Fibroblast of lung (primary cell): ENCODE results near the gene CKAP4. TPM values are rescaled to one million over a fixed set of nuclear protein-coding genes. Genes with fewer than 3 reads are reported as not detected.

Experiments used
- DNase-seq, 2 donors: peaks; one replicate each; pipeline versions ENCODE4 v3.0.0 to v3.0.0-alpha.2; 2010; ENCODE audit warnings: low read depth in 2 of 2
- H2AFZ ChIP-seq: 2 replicates; pipeline ENCODE4 v1.5.1; 2012; ENCODE audit warnings: low read length, control low read depth, inconsistent platforms
- H3K27ac ChIP-seq: 2 replicates; pipeline ENCODE4 v1.5.1; 2011; ENCODE audit warnings: low read length, control low read depth; ENCODE audit not compliant: insufficient read depth
- H3K27me3 ChIP-seq: 2 replicates; pipeline ENCODE4 v1.5.1; 2011; ENCODE audit warnings: mild to moderate bottlenecking, low read length; ENCODE audit not compliant: control insufficient read depth, insufficient read depth
- H3K36me3 ChIP-seq: 2 replicates; pipeline ENCODE4 v1.5.1; 2011; ENCODE audit warnings: low read length; ENCODE audit not compliant: control insufficient read depth, insufficient read depth
- H3K4me1 ChIP-seq: 2 replicates; pipeline ENCODE4 v1.5.1; 2011; ENCODE audit warnings: low read length; ENCODE audit not compliant: control insufficient read depth, insufficient read depth; ENCODE audit errors: extremely low read depth
- H3K4me2 ChIP-seq: 2 replicates; pipeline ENCODE4 v1.5.1; 2011; ENCODE audit warnings: low read length, control low read depth; ENCODE audit not compliant: insufficient read depth; ENCODE audit errors: extremely low read depth
- H3K4me3 ChIP-seq, 4 experiments: fragments of 200-600 bp in 1 of 4; sonication (generic) in 1 of 4; replicated peaks in 1 of 4; 2 replicates each; pipeline ENCODE4 v1.5.1; 2011 to 2016; ENCODE audit warnings: low read length in 4 of 4, low read depth in 3 of 4, mild to moderate bottlenecking in 3 of 4, control low read depth in 2 of 4, inconsistent platforms in 1 of 4, mixed read lengths in 1 of 4; ENCODE audit not compliant: insufficient read depth in 1 of 4; ENCODE audit errors: control extremely low read depth in 1 of 4
- H3K79me2 ChIP-seq: 2 replicates; pipeline ENCODE4 v1.5.1; 2012; ENCODE audit warnings: mild to moderate bottlenecking, low read length, inconsistent platforms; ENCODE audit not compliant: control insufficient read depth, insufficient read depth
- H3K9ac ChIP-seq: 2 replicates; pipeline ENCODE4 v1.5.1; 2011; ENCODE audit warnings: mild to moderate bottlenecking, low read length, control low read depth; ENCODE audit not compliant: insufficient read depth
- H3K9me3 ChIP-seq: 2 replicates; pipeline ENCODE4 v1.5.1; 2012; ENCODE audit warnings: low read depth, low read length; ENCODE audit not compliant: control insufficient read depth, insufficient read depth
- H4K20me1 ChIP-seq: 2 replicates; pipeline ENCODE4 v1.5.1; 2011; ENCODE audit warnings: low read length; ENCODE audit not compliant: control insufficient read depth, insufficient read depth; ENCODE audit errors: extremely low read depth
- CTCF ChIP-seq, 2 donors: IDR thresholded peaks in 1 of 2; conservative IDR thresholded peaks in 1 of 2; 1 replicate in 1 of 2; 2 replicates in 1 of 2; pipeline ENCODE4 v1.5.1; 2011 to 2012; ENCODE audit warnings: low read length in 2 of 2, control low read depth in 1 of 2, inconsistent platforms in 1 of 2, low read depth in 1 of 2, mild to moderate bottlenecking in 1 of 2
- EZH2 ChIP-seq: IDR thresholded peaks from 2 replicates; pipeline ENCODE4 v1.5.1; 2012; ENCODE audit warnings: low read length, control low read depth, mild to moderate bottlenecking; ENCODE audit errors: missing control alignments
- polyA plus RNA-seq, 2 donors: library from polyadenylated mRNA; depleted of rRNA in 1 of 2; stranded (reverse) in 1 of 2; unstranded in 1 of 2; fragments of >200 nt; gene quantifications; 2 replicates each; pipeline ENCODE4 v1.2.1, GENCODE V29; 2011 to 2012; ENCODE audit warnings: missing spikeins in 1 of 2
- total RNA-seq: library from RNA; depleted of rRNA; stranded (reverse); fragments of >200 nt; gene quantifications from 2 replicates; pipeline ENCODE4 v1.2.1, GENCODE V29; 2014

CKAP4 gene
- total and polyA plus RNA-seq, 2 donors (not counting 1 experiment from before 2014, with no cell fraction given) = 132 to 282 TPM

- H3K9ac ChIP-seq = no peak overlapping the region
- H2AFZ ChIP-seq = no peak overlapping the region
- H3K27ac ChIP-seq = no peak overlapping the region
- H3K79me2 ChIP-seq = no peaks in the 10 kb centered on the region
- H3K4me3 ChIP-seq = no peak overlapping the region
- H3K9me3 ChIP-seq = no peaks in the 10 kb centered on the region
- H3K4me2 ChIP-seq = no peak overlapping the region
- TF ChIP-seq CTCF (conservative IDR thresholded peaks at IDR 0.05 in 1 of 2, IDR thresholded peaks at IDR 0.05 in 1 of 2; ENCODE audit: low read depth in 1 of 2, low read length in 2 of 2) (no peak), EZH2 (no peak)
- H3K27me3 ChIP-seq = no peaks in the 10 kb centered on the region
- no peaks in the 10 kb centered on the region for H4K20me1 ChIP-seq
- no peaks in the 10 kb centered on the region for H3K36me3 ChIP-seq
- no peak for DNase-seq
- no peaks in the 10 kb centered on the region for H3K4me1 ChIP-seq
These were observed 53.5 kb downstream of the CKAP4 start for GRCh38 chr12:106194351-106194750.

- no peaks in the 10 kb centered on the region for H3K4me1 ChIP-seq
- H3K4me3 ChIP-seq = no peak overlapping the region
- H3K27ac ChIP-seq = no peak overlapping the region
- TF ChIP-seq CTCF (conservative IDR thresholded peaks at IDR 0.05 in 1 of 2, IDR thresholded peaks at IDR 0.05 in 1 of 2; ENCODE audit: low read depth in 1 of 2, low read length in 2 of 2) (no peak), EZH2 (no peak)
- no peaks in the 10 kb centered on the region for H4K20me1 ChIP-seq
- no peaks in the 10 kb centered on the region for H3K36me3 ChIP-seq
- DNase-seq = no peak
- no peak overlapping the region for H2AFZ ChIP-seq
- H3K27me3 ChIP-seq = no peaks in the 10 kb centered on the region
- H3K79me2 ChIP-seq = no peaks in the 10 kb centered on the region
- H3K9me3 ChIP-seq = no peaks in the 10 kb centered on the region
- H3K9ac ChIP-seq = no peak overlapping the region
- no peak overlapping the region for H3K4me2 ChIP-seq
These were observed 54.2 kb downstream of the CKAP4 start for GRCh38 chr12:106193394-106194215.

GRCh38 chr12:106192659-106193393 is 55.0 kb downstream of the CKAP4 start:
- TF ChIP-seq EZH2 (no peak), CTCF (conservative IDR thresholded peaks at IDR 0.05 in 1 of 2, IDR thresholded peaks at IDR 0.05 in 1 of 2; ENCODE audit: low read depth in 1 of 2, low read length in 2 of 2) (no peak)
- DNase-seq = no peak
- H3K4me2 ChIP-seq = no peak overlapping the region

More at GRCh38 chr12:106192659-106193393, 55.0 kb downstream of the CKAP4 start:
- no peak overlapping the region for H3K4me3 ChIP-seq
- H3K27ac ChIP-seq = no peak overlapping the region
- H4K20me1 ChIP-seq = no peaks in the 10 kb centered on the region
- H3K27me3 ChIP-seq = no peaks in the 10 kb centered on the region
- H3K36me3 ChIP-seq = no peaks in the 10 kb centered on the region
- H3K79me2 ChIP-seq = no peaks in the 10 kb centered on the region
- H2AFZ ChIP-seq = no peak overlapping the region
- H3K4me1 ChIP-seq = no peaks in the 10 kb centered on the region
- H3K9ac ChIP-seq = no peak overlapping the region
- no peaks in the 10 kb centered on the region for H3K9me3 ChIP-seq
